H9 (cell line): ENCODE measurements around the gene RRAGB. TPM values are rescaled to one million over a fixed set of nuclear protein-coding genes. Genes with fewer than 3 reads are reported as not detected.

ENCODE experiments used
- DNase-seq: peaks from one replicate; pipeline ENCODE4 v3.0.0-alpha.2; 2017
- H2AFZ ChIP-seq: one replicate; pipeline ENCODE4 v1.6.1; 2013; ENCODE audit warnings: mild to moderate bottlenecking, low read length, control low read depth, moderate library complexity
- H2AK5ac ChIP-seq: 2 replicates; pipeline ENCODE4 v1.6.1; 2013; ENCODE audit warnings: low read length, control low read depth, mixed read lengths; ENCODE audit not compliant: insufficient read length
- H2BK120ac ChIP-seq: one replicate; pipeline ENCODE4 v1.6.1; 2013; ENCODE audit warnings: low read depth, mild to moderate bottlenecking, low read length, control low read depth, inconsistent platforms; ENCODE audit not compliant: poor library complexity, severe bottlenecking
- H2BK12ac ChIP-seq: 2 replicates; pipeline ENCODE4 v1.6.1; 2013; ENCODE audit warnings: low read length, control low read depth, mixed read lengths, low read depth; ENCODE audit not compliant: insufficient read length
- H2BK15ac ChIP-seq: 2 replicates; pipeline ENCODE4 v1.6.1; 2013; ENCODE audit warnings: low read depth, low read length, control low read depth
- H2BK20ac ChIP-seq: one replicate; pipeline ENCODE4 v1.6.1; 2013; ENCODE audit warnings: low read depth, mild to moderate bottlenecking, low read length, control low read depth, inconsistent platforms; ENCODE audit not compliant: poor library complexity, severe bottlenecking
- H2BK5ac ChIP-seq: 2 replicates; pipeline ENCODE4 v1.6.1; 2013; ENCODE audit warnings: low read length, control low read depth, mixed read lengths; ENCODE audit not compliant: insufficient read length
- H3K14ac ChIP-seq: 2 replicates; pipeline ENCODE4 v1.6.1; 2013; ENCODE audit warnings: low read length, control low read depth; ENCODE audit not compliant: insufficient read depth
- H3K18ac ChIP-seq: 2 replicates; pipeline ENCODE4 v1.6.1; 2013; ENCODE audit warnings: low read depth, mild to moderate bottlenecking, mixed read lengths, low read length, control low read depth; ENCODE audit not compliant: insufficient read length
- H3K23ac ChIP-seq: 2 replicates; pipeline ENCODE4 v1.6.1; 2013; ENCODE audit warnings: low read length, control low read depth, mixed read lengths, low read depth; ENCODE audit not compliant: insufficient read length
- H3K23me2 ChIP-seq: 2 replicates; pipeline ENCODE4 v1.6.1; 2013; ENCODE audit warnings: low read depth, mild to moderate bottlenecking, mixed read lengths, low read length, control low read depth; ENCODE audit not compliant: insufficient read length, poor library complexity, severe bottlenecking
- H3K27ac ChIP-seq: 2 replicates; pipeline ENCODE4 v1.5.1; 2013; ENCODE audit warnings: low read length, control low read depth, mixed read lengths, low read depth; ENCODE audit not compliant: insufficient read length
- H3K27me3 ChIP-seq: 2 replicates; pipeline ENCODE4 v1.6.1; 2013; ENCODE audit warnings: low read length, control low read depth, inconsistent platforms; ENCODE audit not compliant: insufficient read depth
- H3K4ac ChIP-seq: 2 replicates; pipeline ENCODE4 v1.6.1; 2013; ENCODE audit warnings: low read depth, mild to moderate bottlenecking, control low read depth, inconsistent platforms, low read length, moderate library complexity
- H3K4me1 ChIP-seq: 2 replicates; pipeline ENCODE4 v1.6.1; 2013; ENCODE audit warnings: low read length, control low read depth, inconsistent platforms; ENCODE audit not compliant: insufficient read depth
- H3K4me2 ChIP-seq: 2 replicates; pipeline ENCODE4 v1.6.1; 2013; ENCODE audit warnings: low read length, control low read depth, mixed read lengths; ENCODE audit not compliant: insufficient read length, insufficient read depth
- H3K56ac ChIP-seq: 2 replicates; pipeline ENCODE4 v1.6.1; 2013; ENCODE audit warnings: low read depth, mild to moderate bottlenecking, mixed read lengths, low read length, control low read depth; ENCODE audit not compliant: insufficient read length
- H3K79me1 ChIP-seq: 2 replicates; pipeline ENCODE4 v1.6.1; 2013; ENCODE audit warnings: low read depth, mild to moderate bottlenecking, moderate library complexity, low read length, control low read depth, inconsistent platforms; ENCODE audit not compliant: insufficient read depth, poor library complexity, severe bottlenecking
- H3K79me2 ChIP-seq: 2 replicates; pipeline ENCODE4 v1.6.1; 2013; ENCODE audit warnings: low read length, control low read depth, inconsistent platforms; ENCODE audit not compliant: insufficient read depth
- H3K9ac ChIP-seq: 2 replicates; pipeline ENCODE4 v1.6.1; 2013; ENCODE audit warnings: low read length, control low read depth, mixed read lengths; ENCODE audit not compliant: insufficient read length; ENCODE audit errors: extremely low read depth
- H3K9me3 ChIP-seq: one replicate; pipeline ENCODE4 v1.6.1; 2013; ENCODE audit warnings: low read depth, low read length, inconsistent platforms; ENCODE audit not compliant: control insufficient read depth
- H3T11ph ChIP-seq: one replicate; pipeline ENCODE4 v1.6.1; 2013; ENCODE audit warnings: mild to moderate bottlenecking, low read length, control low read depth, inconsistent platforms
- H4K20me1 ChIP-seq: one replicate; pipeline ENCODE4 v1.6.1; 2013; ENCODE audit not compliant: control insufficient read depth, insufficient read length, insufficient read depth
- H4K5ac ChIP-seq: 2 replicates; pipeline ENCODE4 v1.6.1; 2013; ENCODE audit warnings: low read depth, mild to moderate bottlenecking, mixed read lengths, low read length, control low read depth; ENCODE audit not compliant: insufficient read length
- H4K8ac ChIP-seq: replicated peaks from 2 replicates; pipeline ENCODE4 v1.6.1; 2013; ENCODE audit warnings: low read length, control low read depth, mixed read lengths, low read depth; ENCODE audit not compliant: insufficient read length
- H4K91ac ChIP-seq: 2 replicates; pipeline ENCODE4 v1.6.1; 2013; ENCODE audit warnings: low read depth, mild to moderate bottlenecking, moderate library complexity, mixed read lengths, low read length, control low read depth; ENCODE audit not compliant: insufficient read length
- H3K27ac Mint-ChIP-seq, 3 experiments: 2 replicates in 2 of 3; 3 replicates in 1 of 3; pipeline ENCODE4 v1.8.0; 2020 to 2021; ENCODE audit warnings: mixed read lengths in 3 of 3, mild to moderate bottlenecking in 1 of 3, moderate library complexity in 1 of 3
- H3K27me3 Mint-ChIP-seq: 2 replicates; pipeline ENCODE4 v1.8.0; 2021; ENCODE audit warnings: low read depth, mild to moderate bottlenecking, moderate library complexity, mixed read lengths
- H3K36me3 Mint-ChIP-seq, 3 experiments: 2 replicates in 2 of 3; 3 replicates in 1 of 3; pipeline ENCODE4 v1.8.0; 2020 to 2021; ENCODE audit warnings: low read depth in 3 of 3, mixed read lengths in 3 of 3; ENCODE audit not compliant: insufficient read depth in 1 of 3
- H3K4me1 Mint-ChIP-seq, 2 experiments: 2 replicates each; pipeline ENCODE4 v1.8.0; 2020; ENCODE audit warnings: mixed read lengths in 2 of 2
- H3K4me3 Mint-ChIP-seq, 2 experiments: 2 replicates in 1 of 2; 3 replicates in 1 of 2; pipeline ENCODE4 v1.8.0; 2020 to 2021; ENCODE audit warnings: mild to moderate bottlenecking in 2 of 2, mixed read lengths in 2 of 2, moderate library complexity in 1 of 2
- H3K9me3 Mint-ChIP-seq, 2 experiments: 2 replicates in 1 of 2; 3 replicates in 1 of 2; pipeline ENCODE4 v1.8.0; 2020; ENCODE audit warnings: mild to moderate bottlenecking in 2 of 2, mixed read lengths in 2 of 2, moderate library complexity in 1 of 2
- WGBS: extraction: QIAGEN DNeasy Blood & Tissue Kit; methylation state at CpG from one replicate; pipeline ENCODE4 v1.1.7; 2013; ENCODE audit warnings: missing lambda C conversion rate, low lambda C conversion rate, mixed read lengths; ENCODE audit not compliant: insufficient read length; ENCODE audit errors: extremely low coverage; 5-methylcytosine and 5-hydroxymethylcytosine counted together
- total RNA-seq: library from RNA; stranded (reverse); gene quantifications from 2 replicates; pipeline ENCODE4 v1.2.1, GENCODE V29; 2021
- TF ChIP-seq, protein P1 (sequence below): fragments of 200-600 bp; sonication (generic); conservative IDR thresholded peaks from 3 replicates; pipeline ENCODE4 v1.8.0; 2021; ENCODE audit warnings: antibody characterized with exemption, mild to moderate bottlenecking

Gene RRAGB
- total RNA-seq, 1 experiment from 2014 or later: 10.3 TPM

DNA sequence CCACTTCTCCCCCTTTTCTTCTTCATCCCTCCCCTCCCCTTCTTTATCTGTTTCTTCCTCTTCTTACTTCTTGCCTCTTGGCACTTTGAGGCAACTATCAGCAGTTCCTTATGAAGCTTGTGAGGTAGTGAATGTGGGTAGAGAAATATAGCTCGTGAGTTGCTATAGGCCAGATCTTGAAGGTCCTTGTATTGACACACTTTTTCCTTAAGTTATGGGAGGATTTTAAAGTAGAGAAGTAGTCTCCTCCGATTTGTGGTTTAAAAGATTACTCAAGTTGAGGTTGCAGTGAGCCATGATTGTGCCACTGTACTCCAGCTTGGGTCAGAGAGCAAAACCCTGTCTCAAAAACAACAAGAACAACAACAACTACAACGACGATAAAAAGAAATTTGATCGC is 3.4 kb upstream of the RRAGB start:
- H3K14ac ChIP-seq: no peak overlapping the region
- H3K9ac ChIP-seq: no peak overlapping the region
- no peaks in the 10 kb centered on the region for H3K79me2 ChIP-seq
- H3K4me2 ChIP-seq: no peak overlapping the region
- H3K27me3 ChIP-seq: no peaks in the 10 kb centered on the region; the same call in 1 of the 2 replicates
- no peak overlapping the region for H3T11ph ChIP-seq
- H3K4me1 ChIP-seq: no peaks in the 10 kb centered on the region
- Mint-ChIP-seq H3K9me3 (peaks cover 75 to 86% of the 10 kb centered on the region in 2 experiments), H3K4me3 (no peak overlapping the region), H3K27ac (no peak overlapping the region), H3K27me3 (peaks cover 2% of the 10 kb centered on the region), H3K4me1 (peaks cover 0 to 4% of the 10 kb centered on the region in 2 experiments; a peak in 2 of 4 replicates), H3K36me3 (peaks cover 0 to 17% (median 6%) of the 10 kb centered on the region in 3 experiments; a peak in 5 of 7 replicates)
- no peak overlapping the region for H2BK20ac ChIP-seq
- H3K23me2 ChIP-seq: no peaks in the 10 kb centered on the region
- H2BK15ac ChIP-seq: no peak overlapping the region
- no CpG with 5 or more reads among the region's 5 CpGs for WGBS
- no peak overlapping the region for H2BK12ac ChIP-seq
- no peak overlapping the region for H3K4ac ChIP-seq
- no peak overlapping the region for H3K18ac ChIP-seq
- no peak overlapping the region for H2BK120ac ChIP-seq
- no peak overlapping the region for H4K8ac ChIP-seq
- no peak overlapping the region for H2BK5ac ChIP-seq
- no peaks in the 10 kb centered on the region for H3K79me1 ChIP-seq
- DNase-seq: no peak
- H4K20me1 ChIP-seq: no peaks in the 10 kb centered on the region
- no peak overlapping the region for H3K56ac ChIP-seq
- H4K91ac ChIP-seq: no peak overlapping the region
- no peak overlapping the region for H2AK5ac ChIP-seq
- H3K27ac ChIP-seq: no peak overlapping the region
- no peak overlapping the region for H2AFZ ChIP-seq
- H3K9me3 ChIP-seq: peaks cover 42% of the 10 kb centered on the region
- H3K23ac ChIP-seq: no peak overlapping the region
- TF ChIP-seq, protein P1, sequence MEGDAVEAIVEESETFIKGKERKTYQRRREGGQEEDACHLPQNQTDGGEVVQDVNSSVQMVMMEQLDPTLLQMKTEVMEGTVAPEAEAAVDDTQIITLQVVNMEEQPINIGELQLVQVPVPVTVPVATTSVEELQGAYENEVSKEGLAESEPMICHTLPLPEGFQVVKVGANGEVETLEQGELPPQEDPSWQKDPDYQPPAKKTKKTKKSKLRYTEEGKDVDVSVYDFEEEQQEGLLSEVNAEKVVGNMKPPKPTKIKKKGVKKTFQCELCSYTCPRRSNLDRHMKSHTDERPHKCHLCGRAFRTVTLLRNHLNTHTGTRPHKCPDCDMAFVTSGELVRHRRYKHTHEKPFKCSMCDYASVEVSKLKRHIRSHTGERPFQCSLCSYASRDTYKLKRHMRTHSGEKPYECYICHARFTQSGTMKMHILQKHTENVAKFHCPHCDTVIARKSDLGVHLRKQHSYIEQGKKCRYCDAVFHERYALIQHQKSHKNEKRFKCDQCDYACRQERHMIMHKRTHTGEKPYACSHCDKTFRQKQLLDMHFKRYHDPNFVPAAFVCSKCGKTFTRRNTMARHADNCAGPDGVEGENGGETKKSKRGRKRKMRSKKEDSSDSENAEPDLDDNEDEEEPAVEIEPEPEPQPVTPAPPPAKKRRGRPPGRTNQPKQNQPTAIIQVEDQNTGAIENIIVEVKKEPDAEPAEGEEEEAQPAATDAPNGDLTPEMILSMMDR: no peak
- H4K5ac ChIP-seq: no peak overlapping the region
